HG03575 (cell line): ENCODE results near the gene RNF213.
"Not testable (repeated sequence)": the region's sequence is repeated elsewhere in the genome, so short reads cannot be mapped to it uniquely, and the experiment has no call there.

ENCODE experiments used
- ATAC-seq: cut with Tn5 transposase; IDR thresholded peaks from one replicate; pipeline ENCODE4 v1.9.1; 2021; ENCODE audit not compliant: unreplicated experiment, insufficient number of reproducible peaks, low FRiP score; ENCODE audit errors: extremely low read depth

RNF213 gene

DNA sequence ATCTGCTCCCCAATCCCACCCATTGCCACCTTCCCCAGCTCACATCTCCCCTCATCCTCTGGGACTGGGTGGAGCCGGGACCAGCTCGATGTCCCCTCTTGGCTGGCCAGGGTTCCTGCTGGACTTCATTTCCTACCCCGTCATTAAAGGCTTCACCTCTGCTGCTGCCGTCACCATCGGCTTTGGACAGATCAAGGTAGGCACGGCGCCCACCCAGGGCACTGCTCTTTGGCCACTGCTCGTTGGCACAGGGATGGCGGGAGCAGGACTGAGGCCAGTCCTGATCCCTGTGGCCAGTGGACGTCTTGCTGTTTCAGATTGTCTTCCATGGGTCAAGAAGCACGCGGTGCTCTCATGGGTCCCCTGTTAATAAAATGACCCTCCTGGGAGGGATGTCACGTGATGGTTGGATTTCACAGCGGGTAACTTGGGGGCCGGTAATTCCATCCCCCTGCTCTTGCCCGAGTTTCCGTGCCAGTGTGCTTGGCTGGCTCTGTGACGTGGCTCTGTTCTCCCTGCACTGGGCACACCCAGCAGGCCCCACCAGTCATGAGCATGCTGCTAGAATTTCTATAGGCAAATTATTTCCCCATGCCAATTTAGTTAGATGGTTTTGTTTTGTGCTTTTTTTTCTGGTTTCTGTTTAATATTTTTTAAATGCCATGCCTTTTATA lies 37.4 kb upstream of the RNF213 start:
- ATAC-seq = no peak

DNA sequence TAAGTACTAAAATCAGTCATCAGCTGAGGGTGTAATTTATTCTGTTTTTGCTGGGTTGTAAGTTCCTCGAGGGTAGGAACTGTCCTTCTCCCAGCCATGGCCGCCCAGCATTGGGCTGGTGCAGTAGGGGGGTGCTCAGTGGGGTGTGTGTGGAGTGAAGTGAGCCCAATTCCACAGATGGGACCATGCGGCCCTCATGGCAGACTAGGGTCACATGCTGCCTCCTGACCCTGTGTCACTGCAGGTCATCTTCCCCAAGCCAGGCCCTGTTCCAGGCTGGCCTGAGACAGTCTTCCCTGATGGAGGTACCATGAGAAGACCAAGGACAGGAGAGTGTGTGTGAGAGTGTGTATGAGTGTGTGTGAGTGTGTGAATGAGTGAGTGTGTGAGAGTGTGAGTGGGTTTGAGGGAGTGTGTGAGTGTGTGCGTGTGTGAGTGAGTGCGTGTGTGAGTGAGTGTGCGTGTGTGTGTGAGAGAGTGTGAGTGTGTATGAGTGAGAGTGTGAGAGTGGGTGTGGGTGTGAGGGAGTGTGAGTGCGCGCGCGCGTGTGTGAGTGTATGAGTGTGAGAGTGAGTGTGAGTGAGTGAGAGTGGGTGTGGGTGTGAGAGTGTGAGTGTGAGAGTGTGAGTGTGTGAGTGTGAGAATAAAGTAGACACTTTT lies 36.7 kb upstream of the RNF213 start:
- no peak for ATAC-seq

- no peak for ATAC-seq
Measured at GRCh38 chr17:80224683-80225082, 36.0 kb upstream of the RNF213 start.

GRCh38 chr17:80225230-80225629 lies 35.4 kb upstream of the RNF213 start:
- ATAC-seq = no peak

- ATAC-seq = no peak
Measured at GRCh38 chr17:80227156-80227555, 33.5 kb upstream of the RNF213 start.

GRCh38 chr17:80227666-80228065 lies 33.0 kb upstream of the RNF213 start:
- ATAC-seq = no peak

GRCh38 chr17:80228477-80228876 lies 32.2 kb upstream of the RNF213 start:
- no peak for ATAC-seq

- no peak for ATAC-seq
Measured at GRCh38 chr17:80229011-80229410, 31.6 kb upstream of the RNF213 start.

- ATAC-seq = no peak
Measured at GRCh38 chr17:80232438-80232837, 28.2 kb upstream of the RNF213 start.

DNA sequence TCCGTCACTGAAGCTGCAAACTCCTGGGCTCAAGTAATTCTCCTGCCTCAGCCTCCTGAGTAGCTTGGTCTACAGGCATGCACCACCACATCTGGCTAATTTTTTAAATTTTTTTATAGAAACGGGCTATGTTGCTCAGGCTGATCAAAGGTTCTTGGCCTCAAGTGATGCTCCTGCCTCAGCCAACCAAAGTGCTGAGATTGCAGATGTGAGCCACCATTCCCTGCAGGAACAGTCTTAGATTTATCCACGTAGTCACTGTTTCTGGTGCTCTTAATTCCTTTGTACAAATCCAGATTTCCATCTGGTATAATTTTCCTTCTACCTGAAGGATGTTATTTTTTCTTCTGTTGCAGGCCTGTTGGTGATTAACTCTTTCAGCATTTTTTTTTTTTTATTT lies 27.4 kb upstream of the RNF213 start:
- no peak for ATAC-seq

- ATAC-seq = no peak
Measured at GRCh38 chr17:80236911-80237310, 23.7 kb upstream of the RNF213 start.

GRCh38 chr17:80237386-80237785 lies 23.3 kb upstream of the RNF213 start:
- no peak for ATAC-seq

- ATAC-seq = no peak
Measured at GRCh38 chr17:80242505-80242904, 18.1 kb upstream of the RNF213 start.

DNA sequence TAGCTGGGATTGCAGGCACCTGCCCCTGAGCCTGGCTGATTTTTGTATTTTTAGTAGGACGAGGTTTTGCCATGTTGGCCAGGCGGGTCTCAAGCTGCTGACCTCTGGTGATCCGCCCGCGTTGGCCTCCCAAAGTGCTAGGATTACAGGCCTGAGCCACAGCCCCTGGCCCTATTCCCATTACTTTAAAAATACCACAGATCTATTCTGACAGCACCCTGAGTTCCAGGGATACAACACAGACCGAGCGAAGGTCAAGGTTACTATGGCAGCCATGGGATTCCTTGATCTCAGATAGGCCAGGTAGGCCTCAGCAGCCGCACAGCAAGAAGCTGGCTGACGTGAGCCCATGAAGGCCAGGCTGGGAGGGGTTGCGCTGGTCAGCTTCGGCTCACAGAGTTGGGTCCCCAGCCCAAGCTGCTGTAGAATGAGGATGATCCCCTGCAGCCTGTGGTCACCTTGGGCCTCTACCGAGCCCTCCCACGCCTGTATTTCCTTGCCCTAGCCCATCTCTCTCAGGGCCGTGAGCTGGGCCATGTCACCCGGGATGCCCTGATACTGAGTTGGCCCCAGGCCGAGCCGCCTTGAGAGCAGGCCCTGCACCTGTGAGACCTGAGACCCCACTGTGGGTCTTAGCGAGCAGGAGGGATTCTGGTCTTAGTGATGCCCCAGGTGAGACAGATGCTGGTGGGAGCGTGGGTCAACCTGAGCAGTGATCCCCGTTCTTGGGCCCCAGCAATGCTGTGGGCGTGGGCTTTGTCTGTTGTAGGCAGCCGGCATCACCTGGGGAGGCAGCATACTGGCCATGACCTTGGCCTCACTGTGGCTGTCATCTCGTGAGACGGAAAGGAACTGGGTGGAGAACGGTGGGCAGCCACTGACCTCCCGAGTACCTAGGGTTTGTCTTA lies 16.9 kb upstream of the RNF213 start:
- ATAC-seq = no peak

- not testable (repeated sequence) for ATAC-seq
Measured at GRCh38 chr17:80244448-80244847, 16.2 kb upstream of the RNF213 start.

- ATAC-seq = no peak
Measured at GRCh38 chr17:80244871-80245509, 15.7 kb upstream of the RNF213 start.

DNA sequence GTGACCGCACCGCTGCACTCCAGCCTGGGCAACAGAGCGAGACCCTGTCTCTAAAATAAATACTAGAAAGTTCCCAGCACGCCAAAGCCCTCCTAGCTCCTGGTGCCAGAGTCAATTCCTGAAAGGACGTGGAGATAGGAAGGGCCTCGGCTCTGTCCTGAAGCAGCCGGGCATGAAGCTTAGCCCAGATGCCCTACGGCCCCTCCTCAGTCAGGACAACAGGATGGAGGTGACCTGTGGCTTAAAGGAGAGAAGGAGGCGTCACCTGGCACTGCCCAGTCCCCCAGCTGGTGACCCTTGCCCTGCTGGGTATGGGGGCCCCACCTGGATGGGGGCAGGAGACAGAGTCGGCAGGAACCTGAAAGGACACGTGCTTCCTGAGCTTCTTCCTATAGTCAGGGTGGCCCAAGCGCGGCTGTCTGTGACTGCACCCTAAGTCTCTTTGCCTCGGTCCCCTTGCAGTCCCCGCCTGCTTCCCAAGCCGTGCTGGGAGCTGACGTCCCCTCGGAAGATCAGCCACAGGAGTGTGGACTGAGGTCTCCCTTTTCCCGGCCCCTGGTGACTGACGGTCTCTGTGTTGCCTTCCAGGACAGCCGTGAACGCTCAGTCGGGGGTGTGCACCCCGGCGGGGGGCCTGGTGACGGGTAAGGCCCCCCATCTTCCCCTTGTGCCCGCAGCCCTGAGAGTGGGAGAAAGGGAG lies 14.9 kb upstream of the RNF213 start:
- no peak for ATAC-seq

- ATAC-seq = no peak
Measured at GRCh38 chr17:80246266-80246681, 14.4 kb upstream of the RNF213 start.

GRCh38 chr17:80246726-80247125 lies 13.9 kb upstream of the RNF213 start:
- no peak for ATAC-seq
